DMS79 treated with DMSO at 0.1 percent for 48 hours (cell line): ENCODE results near the gene OR52D1.

Experiments
- DNase-seq: peaks from one replicate; lab custom pipeline; 2025; lab: John Stamatoyannopoulos, UW

OR52D1 gene

DNA sequence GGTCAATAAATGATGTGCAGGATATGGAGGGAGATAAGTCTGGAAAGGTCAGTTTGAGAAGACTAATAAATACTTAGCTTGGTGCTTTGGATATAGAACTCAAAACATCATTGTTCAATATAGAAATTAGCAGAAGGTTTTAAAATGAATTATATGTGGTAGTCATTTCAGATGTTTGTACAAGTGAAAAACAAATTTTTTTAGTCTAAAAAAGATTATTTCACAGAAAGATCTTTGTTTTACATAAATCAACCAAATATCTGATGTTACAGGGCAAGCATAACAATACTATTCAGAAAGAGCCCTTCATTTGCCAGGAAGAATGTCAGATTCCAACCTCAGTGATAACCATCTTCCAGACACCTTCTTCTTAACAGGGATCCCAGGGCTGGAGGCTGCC, at the start of gene OR52D1:
OR52D1 (plus strand) TSS at position 301 of the 400 bp plus-strand sequence; CDS start at position 323, 22 bp downstream.
- DNase-seq, result no peak

DNA sequence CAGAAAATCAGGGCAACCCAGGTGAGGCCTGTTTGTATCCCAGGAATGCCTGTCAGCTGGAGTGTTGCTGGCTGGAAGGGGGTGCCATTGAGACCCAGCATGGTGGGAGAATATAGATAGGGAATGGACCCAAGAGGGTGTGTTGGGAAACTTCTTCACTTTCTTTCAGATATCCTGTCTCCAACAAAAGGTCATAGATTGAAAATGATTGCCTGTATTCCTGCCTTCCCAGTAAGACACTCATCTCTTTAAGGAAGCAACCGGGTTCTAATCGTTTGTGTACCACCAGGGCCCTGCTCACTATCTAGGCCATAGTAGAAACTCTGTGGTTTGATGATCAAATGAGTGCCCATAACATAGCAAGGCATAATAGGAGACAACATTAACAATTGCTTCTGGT, 47.1 kb upstream of the OR52D1 start, which contains the start of gene OR51I1:
OR51I1 (minus strand) TSS at position 101 of the 400 bp plus-strand sequence; CDS start at position 101, 0 bp downstream.
- DNase-seq, result no peak

DNA sequence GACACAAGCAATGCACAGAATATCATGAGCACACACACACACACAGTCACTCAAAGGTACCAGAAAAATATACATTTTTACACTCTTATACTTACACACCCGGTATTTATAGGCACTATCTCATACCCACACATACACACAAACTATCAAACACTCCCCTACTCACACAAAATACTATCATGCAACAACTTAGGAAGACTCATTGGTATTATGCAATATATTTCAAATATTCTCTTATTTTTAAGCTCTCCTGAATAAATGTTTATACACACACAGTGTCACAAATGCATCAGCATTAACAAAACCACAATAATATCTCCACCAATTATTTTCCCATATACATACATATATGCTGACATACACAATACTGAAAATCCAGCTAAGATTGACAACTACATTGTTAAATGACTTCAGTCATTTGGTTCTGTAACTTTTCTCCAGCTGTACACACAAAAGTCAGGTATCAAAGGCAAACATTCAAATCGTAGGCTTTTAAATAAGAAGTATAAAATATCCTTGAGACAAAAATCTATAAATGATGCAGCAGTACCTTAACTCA, 44.6 kb upstream of the OR52D1 start:
- DNase-seq, result no peak

DNA sequence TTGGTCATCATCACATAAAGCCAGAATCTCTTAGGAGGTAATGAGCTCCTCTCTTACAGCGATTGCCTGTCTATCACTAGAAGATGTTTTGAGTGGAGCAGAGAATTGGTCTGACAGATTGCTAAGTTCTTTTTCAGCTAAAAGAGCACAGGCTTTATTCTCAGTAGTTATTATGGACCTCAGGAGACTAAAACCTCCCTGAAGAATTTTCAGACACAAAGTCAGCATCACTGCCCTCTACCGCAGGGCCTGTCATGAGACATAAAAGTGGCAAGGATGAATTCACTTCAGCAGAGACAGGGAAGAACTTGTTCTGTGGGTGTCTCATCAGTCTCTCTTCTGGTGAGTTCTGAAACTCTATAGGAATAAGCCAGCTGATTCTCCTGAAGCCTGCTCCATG, 39.5 kb upstream of the OR52D1 start, which contains the start of gene OR51I2:
OR51I2 (plus strand) TSS at position 301 of the 400 bp plus-strand sequence. CDS start 4,166 bp downstream, outside the sequence.
- DNase-seq, result no peak

DNA sequence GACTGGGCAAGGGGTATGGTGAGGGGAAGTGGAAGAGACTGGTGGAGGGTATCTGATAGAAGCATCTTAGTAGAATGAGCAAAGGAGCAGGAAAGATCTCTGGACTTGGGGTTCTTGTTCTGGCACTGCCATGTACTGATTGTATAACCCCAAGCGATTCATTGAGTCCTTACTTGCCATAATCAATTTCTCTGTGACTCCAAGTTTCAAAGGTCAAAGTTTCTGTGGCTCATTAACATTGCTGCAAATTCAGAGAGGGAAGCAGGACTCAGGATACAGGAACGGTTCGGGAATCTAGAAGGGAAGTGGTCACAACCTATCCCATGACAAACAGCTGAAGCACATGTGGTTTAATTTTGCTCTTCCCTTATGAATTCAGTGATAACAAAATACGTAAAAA, 39.1 kb upstream of the OR52D1 start:
- no peak for DNase-seq

DNA sequence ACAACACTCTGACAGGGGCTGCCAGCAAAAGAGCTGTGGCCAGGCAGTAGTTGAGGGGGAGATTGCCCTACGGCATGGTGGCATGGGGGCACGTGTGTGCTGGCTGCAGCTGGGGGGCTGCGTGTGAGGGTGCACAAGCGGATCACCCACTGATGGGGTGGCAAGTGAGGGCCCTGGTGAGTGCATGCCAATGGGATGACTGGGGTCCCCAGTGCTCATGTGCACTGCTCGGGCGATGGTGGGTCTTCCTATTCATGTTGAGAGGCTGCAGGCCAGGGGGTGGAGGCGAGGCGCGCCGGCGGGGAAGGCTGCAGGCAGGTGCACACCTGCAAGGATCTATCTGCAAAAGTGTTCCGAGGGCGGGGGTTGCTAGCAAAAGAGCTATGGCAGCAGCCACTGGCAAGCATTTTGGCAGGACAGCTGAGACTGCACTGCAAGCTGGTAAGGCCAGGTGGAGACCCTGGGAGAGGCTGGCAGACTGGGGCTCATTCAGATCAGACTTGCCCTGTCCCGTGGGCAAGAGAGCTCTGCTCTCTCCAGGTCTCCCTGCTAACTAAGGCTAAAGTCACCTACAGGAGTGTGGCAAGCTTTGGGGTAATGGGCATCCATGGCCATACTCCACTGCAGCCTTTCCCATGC, 27.4 kb upstream of the OR52D1 start:
- DNase-seq, result no peak

DNA sequence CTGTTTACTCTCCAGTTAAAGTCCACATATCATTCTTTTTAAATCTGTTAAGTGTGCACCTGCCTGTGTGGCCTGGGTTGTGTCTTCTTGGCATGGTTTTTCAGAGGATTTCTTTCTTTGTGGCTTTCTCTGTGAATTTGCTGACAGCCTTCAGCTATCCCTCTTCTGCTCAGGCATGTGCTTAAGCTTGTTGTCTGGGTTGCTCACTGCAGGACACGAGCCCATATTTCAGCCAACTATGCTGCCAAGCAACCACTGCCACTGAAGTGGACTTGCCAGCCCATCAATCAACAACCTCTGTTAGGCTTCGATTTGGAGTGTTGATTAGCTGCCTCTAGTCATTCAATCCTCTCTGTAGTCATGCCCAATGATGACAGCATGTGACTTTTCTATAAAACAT, 21.0 kb upstream of the OR52D1 start:
- no peak for DNase-seq

DNA sequence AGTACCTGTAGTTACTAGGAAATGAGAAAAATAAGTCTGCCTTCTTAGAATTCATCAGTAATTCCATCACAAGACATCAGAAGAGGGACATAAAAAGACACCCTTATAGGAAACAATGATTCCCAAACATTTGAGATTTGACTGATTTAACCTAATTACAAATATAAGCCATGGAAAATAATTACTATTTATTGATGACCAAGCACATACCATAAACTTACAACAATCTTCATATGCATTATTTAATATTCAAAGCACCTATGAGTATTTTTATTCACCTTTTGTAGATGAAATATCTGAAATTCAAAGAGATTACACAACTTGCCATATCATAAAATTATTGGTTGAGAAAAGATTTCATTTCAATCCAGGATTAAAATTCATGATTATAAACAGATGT, 14.6 kb upstream of the OR52D1 start:
- no peak for DNase-seq

DNA sequence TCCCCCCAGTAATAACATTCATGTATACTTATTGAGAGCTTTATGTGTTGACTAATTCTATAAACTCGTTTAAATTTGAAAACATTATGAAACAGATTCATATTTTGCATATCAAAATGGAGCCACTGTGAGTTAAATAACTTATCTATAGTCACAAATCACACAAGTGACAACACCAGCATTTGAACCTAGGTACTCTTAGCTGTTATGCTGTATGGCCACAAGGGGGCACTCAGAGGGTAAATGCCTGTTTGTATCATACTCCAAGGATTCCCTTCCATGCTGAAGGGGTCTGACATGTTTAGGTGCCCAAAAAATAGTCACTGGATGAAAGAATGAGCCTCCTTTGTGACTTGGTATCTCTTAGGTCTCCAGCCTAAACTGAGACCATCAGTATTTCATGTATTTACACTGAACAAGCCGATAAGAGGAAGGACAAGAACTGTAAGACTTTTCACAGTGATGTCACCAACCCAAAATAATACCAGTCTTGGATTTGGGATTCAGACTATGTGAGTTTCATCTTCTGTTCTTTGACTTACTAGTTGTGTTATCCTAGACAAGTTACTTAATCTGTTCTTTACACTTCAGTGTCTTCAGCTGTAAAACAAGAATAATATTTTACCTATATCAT, 12.2 kb upstream of the OR52D1 start:
- DNase-seq, result no peak

DNA sequence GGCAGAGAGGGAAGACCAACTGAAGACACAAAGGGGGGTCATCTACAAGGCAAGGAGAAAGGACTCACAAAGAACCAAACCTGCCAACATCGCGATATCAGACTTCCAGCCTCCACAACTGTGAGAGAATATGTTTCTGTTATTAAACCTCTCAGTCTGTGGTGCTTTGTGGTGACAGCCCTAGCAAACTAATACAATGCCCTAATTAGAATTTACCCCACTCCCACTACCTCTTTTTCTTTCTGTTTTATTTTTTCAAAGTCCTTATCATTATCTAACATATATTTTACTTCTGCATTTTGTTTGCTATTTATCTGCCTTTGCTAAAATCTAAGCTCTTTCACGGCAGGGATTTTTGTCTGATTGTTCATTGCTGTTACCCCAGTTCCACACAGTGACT, 2.5 kb upstream of the OR52D1 start:
- no peak for DNase-seq

DNA sequence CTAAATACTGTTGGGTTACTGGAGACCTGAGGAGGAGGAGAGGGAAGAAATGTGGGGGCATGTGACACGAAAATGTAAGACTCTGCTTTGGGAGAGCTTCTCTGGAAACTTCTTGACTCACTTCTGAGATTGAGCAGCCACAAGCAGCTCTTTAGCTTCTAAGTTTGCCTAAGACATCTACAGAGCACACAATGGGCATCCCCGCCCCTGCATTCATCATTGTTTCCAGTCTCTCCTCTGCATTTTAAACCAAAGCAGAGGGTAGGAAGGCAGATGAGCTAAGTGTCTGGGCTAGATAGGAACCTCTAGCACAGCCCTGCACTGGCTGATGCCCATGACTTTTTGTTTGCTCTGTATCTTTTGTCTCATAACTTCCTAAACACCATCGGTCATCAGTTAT, 2.1 kb upstream of the OR52D1 start:
- no peak for DNase-seq

DNA sequence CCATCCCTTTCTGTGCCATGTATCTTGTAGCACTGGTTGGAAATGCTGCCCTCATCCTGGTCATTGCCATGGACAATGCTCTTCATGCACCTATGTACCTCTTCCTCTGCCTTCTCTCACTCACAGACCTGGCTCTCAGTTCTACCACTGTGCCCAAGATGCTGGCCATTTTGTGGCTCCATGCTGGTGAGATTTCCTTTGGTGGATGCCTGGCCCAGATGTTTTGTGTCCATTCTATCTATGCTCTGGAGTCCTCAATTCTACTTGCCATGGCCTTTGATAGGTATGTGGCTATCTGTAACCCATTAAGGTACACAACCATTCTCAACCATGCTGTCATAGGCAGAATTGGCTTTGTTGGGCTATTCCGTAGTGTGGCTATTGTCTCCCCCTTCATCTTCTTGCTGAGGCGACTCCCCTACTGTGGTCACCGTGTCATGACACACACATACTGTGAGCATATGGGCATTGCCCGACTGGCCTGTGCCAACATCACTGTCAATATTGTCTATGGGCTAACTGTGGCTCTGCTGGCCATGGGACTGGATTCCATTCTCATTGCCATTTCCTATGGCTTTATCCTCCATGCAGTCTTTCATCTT, 414 bp downstream of the OR52D1 start:
- no peak for DNase-seq

DNA sequence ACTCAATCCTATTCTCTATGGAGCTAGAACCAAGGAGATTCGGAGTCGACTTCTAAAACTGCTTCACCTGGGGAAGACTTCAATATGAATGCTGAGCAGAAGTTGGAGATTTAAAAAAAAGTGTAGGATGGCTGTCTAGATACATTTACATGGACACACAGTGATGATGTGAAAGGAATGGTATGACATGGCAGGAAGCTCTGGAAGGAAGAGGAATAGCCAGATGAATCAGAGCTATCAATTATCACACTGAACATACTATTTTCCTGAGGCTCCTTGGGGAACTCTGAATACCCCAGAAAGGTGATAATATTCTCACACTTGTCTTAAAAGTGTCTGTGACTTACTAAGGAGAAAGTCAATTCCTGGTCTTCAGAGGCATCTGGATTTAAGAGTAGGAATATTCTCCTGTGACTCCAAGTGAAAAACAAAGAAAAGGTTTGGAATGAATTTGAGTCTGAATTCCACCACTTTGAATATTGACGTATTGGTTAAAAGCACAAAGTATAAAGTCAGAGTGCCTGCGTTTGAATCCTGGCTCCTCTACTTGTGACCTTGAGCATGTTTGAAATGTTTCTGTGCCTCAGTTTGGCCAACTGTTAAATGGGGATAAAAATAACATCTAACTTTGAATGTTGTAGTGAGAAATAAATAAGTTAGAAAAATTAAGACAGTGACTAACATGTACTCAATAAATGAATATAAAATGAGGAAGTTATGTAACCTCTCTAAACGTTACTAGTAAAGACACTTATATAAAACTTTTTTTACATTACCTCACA, 1.3 kb downstream of the OR52D1 start:
- no peak for DNase-seq

DNA sequence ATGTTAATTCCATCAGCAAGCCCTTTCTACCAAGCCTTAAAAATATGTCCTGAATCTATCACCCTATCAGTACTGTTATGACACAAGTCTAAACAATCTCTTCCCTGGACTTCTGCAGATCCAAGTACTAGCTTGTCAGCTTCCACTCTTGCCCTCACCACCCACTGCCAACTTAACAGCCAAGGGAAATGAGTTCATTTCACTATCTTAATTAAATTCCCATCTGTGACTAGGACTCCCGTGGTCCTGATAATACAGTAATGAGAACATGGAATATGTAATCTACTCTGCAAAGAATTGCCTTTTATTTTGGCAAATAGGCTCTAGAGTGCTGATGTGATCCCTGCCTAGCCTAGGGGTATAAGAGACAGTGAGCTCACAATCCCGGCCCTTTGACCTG, 11.2 kb downstream of the OR52D1 start:
- no peak for DNase-seq

DNA sequence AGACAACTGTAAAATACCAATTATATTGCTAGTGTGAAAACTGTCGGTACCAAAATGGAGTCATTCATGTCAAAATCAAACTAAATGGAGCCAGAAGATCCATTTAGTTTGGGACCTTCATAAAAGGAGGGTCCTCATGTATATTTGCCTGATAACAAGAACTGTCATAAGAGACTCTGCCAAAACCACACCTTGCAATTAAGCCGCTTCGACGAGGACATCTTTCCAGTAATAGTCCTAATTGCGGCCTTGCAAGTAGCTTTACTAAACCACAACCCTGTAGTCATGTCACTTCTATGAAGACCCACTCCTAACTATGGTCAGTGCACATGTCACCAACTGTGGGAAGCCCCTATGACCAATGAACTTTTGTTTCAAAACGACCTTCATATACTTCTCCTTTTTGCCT, 11.9 kb downstream of the OR52D1 start:
- no peak for DNase-seq

DNA sequence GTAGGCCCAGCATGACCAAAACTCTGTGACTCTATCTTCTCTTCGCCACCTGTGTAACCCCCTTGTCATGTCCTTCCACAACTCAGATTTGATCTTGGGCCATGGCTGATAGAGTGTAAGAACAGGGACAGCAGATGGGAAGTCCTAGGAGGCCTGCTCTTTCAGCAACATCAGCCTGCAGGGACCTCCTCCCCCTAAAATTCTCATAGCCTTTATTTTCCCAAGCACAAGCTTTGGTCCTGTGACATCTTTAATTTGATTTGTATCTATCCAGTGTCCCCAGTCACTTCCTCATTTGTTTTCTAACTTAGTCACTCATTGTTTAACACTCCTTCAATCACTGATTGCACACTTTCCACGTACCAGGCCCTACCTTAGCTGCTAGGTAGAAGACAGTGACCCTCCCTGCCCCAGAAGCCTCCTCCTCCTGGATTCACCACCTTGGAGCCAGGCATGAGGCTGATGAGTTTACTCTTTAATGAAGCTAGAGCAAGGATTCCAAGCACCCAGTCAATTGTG, 16.0 kb downstream of the OR52D1 start:
- no peak for DNase-seq

DNA sequence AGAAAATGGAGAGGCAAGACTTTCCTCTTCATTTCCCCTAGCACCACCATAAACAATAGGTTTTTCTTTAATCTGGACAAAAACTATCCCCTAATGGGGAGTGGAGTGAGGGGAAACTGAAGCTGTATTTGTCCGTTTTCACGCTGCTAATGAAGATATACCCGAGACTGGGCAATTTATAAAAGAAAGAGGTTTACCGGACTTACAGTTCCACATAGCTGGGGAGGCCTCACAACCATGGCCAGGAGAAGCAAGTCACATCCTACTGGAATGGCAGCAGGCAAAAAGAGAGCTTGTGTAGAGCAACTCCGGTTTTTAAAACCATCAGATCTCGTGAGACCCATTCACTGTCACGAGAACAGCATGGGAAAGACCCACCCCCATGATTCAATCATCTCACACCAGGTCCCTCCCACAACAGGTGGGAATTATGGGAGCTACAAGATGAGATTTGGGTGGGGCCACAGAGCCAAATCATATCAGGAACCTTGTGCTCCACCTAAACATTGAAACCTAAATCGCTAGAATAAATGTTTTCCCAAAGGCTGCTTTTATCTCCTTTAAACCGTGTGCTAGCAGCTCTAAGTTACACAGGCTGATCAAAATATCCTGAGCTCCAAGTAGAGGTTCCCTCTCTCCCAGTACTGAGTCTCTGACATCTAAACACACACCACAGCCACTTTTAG, 17.0 kb downstream of the OR52D1 start:
- no peak for DNase-seq

DNA sequence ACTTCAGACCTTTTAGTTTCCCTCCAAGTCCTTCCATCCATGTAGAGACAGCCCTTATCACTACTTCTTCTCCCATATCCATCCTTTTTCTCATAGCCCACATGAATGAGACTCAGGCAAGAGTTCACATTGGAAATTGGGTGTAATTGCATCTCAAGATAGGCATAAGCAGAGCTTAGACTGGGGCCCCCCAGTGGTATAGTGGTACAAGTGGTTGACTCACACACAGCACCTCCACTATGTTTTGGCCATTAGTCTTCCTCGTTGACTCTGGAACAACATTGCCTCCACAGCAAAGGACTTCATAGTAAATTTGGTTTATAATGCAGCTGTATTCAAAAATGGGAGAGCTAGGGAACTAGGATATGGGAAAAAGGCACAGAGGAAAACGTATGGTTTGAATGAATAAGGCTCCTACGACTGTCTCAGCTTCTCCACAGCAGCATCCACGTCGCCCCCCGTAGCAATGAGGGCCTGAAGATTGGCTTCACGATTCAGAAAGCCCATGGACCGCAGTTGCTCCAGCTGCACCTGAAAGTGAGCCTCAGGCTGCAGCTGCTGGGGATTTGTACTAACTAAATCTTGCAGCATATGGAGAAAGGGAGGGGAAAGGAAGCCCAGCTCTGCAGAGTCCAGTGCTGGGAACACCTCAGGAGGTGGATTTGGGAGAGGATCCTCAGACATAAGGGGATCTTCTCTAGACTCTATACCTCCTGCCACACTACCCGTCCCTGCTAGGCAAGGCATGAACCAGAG, 18.9 kb downstream of the OR52D1 start:
- DNase-seq, result no peak

DNA sequence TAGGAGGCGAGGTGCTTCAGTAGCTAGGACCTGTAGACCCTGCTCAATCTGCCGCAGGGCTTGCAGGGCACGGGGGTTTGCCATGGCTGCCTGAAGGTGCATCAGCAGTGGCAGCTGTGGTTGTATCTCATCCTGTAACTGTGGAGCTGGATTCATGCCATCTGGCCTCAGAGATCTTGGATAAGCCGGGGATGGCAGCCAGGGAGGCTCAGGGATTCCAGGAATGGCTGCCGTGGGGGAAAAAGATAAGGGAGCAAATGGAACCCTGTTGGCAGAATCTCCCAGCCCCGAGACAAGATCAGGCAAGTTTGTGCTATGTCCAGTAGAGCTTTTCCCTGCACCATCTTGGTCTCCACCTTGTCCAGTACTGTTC, 19.4 kb downstream of the OR52D1 start:
- no peak for DNase-seq

DNA sequence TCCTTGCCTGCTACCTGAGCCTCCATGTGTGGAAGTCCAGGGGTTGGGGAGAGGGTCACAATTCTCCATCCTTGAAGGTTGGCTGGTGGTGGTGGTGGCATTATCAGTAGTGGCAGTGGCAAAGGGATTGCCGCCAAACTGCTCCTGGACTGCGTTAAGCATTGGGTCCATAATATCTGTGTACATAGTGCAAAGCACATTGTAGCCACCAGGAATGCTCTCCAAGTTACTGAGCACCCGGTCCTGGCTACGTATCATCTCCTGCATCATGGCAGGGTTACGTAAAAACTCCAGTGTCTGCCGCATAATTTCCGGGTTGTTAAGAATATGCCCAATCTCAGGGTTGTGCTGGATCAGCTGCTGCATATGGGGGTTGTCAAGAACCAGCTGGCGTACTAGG, 20.1 kb downstream of the OR52D1 start:
- DNase-seq, result no peak

DNA sequence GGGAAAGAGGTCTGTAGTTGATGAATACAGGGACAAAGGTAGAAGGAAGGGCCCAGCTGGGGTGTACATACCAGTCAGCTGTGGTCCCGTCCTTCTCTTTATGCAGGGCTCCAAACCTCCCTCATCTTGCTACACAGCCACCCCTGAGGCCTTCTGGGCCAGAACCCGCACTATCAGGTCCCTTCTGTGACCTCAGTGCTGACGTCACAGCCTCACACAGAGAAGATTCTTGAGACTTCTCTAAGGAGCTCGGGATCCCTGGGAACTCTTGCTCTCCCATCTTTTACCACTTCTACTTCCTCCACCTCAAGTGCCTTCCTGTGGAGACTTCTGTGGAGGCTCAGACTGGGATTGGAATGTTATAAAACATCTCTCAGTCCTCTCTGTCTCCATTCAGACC, 21.3 kb downstream of the OR52D1 start, which contains the start of gene UBQLN3:
UBQLN3 (minus strand) TSS at position 155 of the 400 bp plus-strand sequence. CDS start 399 bp downstream, outside the sequence.
- no peak for DNase-seq
